HG03378 (cell line): ENCODE measurements around the gene DDX53.

ENCODE experiments used
- ATAC-seq: cut with Tn5 transposase; IDR thresholded peaks from one replicate; pipeline ENCODE4 v1.9.1; 2021; ENCODE audit warnings: mild to moderate bottlenecking, moderate library complexity; ENCODE audit not compliant: unreplicated experiment

DDX53 gene

DNA sequence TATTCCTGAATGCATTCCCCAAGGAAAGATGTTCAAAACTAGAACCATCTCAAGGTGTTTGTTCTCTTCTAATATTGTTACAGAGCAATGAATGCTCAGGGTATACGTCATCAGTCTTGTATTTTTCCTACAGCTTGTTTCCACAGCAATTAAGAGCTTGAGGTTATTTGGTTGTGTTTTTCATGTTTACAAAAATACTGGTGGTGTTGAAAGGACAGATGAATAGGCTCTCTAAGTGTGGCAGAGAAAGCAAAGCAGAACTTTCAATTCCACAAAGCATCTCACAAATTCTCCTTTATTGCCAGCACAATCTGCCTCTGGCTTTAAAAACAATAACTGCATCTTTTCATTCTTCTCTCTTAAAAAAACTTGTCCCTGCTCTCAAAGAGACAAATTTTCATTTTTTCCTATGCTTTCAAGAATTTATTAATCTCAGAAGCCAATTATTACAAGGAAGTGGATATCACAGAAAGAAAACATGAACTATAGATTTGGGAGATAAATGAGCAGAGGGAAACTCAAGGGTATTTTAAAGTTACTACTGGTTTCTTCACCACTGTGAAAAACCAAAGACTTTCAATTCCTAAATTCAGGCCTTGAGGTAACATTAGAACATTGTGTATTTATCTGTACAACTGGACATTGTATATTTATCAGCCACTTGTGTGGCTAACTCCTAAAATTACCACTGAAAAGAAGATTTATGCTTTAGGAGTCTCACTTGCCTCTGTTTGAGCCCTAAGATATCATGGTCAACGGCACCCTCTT is 49.2 kb downstream of the DDX53 start:
- no peak for ATAC-seq

DNA sequence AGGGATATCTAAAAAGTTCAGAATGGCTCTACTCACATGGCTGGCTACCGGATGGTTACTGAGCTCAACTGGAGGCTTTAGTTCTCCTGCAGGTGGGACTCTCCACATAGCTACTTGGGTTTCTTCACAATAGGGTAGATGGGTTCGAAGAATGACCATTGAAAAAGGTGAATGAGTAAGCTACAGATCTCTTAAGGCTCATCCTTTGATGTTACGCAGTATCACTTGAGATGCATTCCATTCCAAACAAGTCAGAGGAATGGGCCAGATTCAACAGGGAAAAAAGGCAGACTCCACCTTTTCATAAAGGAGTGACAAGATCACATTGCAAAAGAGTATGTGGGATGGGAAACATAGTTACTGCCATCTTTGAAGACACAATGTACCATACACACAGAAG is 52.6 kb downstream of the DDX53 start:
- ATAC-seq, result no peak
